ENCODE results near the gene ALOX5AP. TPM values are rescaled to one million over a fixed set of nuclear protein-coding genes. Genes with fewer than 3 reads are reported as not detected.

The ALOX5AP gene
- 10 to 100 TPM; 11.6 to 24.8 (median 21.6) TPM for total RNA-seq
- polyA plus RNA-seq, result 10 to 100 TPM; 13.2 to 65.0 (median 25.6) TPM

DNA sequence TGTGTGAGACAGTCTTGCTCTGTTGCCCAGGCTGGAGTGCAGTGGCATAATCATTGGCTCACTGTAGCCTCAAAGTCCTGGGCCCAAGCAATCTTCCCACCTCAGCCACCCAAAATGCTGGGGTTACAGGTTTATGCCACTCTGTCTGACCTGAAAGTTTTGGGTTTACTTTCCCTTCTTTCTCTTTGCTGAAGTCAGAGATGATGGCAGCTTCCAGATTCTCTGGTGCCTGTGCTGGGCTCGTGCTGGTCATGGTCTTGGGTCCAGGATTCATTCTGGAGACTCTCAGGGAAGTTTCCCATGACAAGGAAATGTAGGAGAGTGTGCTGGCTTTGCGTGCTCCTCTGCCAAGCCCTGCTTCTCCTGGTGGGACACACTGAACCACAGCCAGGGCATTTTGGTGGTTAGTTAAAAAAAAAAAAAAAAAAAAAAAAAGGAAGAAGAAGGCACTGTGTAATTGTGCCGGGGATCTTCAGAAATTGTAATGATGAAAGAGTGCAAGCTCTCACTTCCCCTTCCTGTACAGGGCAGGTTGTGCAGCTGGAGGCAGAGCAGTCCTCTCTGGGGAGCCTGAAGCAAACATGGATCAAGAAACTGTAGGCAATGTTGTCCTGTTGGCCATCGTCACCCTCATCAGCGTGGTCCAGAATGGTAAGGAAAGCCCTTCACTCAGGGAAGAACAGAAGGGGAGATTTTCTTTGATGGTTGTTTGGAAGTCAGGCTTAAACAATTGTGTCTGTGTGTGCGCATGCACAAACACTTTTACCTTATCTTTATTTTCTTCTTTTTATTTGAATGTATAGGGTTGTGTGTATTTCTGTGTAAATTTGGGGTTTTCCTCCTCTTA, at the start of gene ALOX5AP:
Gene ALOX5AP, plus strand, starts transcription at position 519 of the 847 bp plus-strand sequence. Its CDS starts 63 bp downstream, at position 582.
- intact Hi-C loops (cut with DNase I), result no loop called here
- Histone ChIP-seq H3K9me3 (no peaks in the 10 kb centered on the region), H3K4me1 (peaks cover 0 to 4% (median 0%) of the 10 kb centered on the region in 4 donors), H3K27me3 (peaks cover 0 to 4% (median 0%) of the 10 kb centered on the region in 3 donors), H3K4me3 (peak within 1 kb of the TSS in 2 of 4 donors; percentile 13 to 30), H3K36me3 (no peaks in the 10 kb centered on the region), H3K27ac (peak within 1 kb of the TSS in 2 of 4 donors; percentile 12 to 20)
- no peak for DNase-seq
- peak in 2 of 4 donors; percentile 33 to 40 for TF ChIP-seq POLR2AphosphoS5 (IDR thresholded peaks at IDR 0.05)
- TF ChIP-seq POLR2A (IDR thresholded peaks at IDR 0.05), result no peak
- WGBS, 2 donors, result 55 to 81% methylated on average over 6 of the region's 6 CpGs

DNA sequence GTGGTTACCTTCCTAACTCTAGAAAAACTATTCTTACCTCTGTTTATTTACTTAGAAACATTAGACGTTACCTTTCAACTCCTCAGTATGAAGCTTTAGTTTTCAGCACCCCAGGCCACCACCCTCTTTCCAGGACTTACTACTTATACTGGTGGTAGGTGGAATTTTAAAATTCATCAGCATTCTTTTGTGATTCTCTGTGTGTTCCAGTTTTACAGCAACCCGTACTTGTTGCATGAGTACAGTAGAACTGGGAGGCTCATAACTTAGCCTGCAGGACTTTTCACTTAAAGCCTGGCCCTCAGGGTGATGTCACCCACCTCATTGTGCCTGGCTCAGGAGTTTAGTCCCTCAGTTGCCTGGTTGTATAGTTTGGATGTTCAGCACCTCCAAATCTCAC, 49.4 kb upstream of the ALOX5AP start:
- Histone ChIP-seq H3K36me3 (no peaks in the 10 kb centered on the region), H3K4me3 (no peak overlapping the region), H3K27ac (no peak overlapping the region), H3K9me3 (no peaks in the 10 kb centered on the region), H3K27me3 (no peaks in the 10 kb centered on the region), H3K4me1 (peaks cover 0 to 19% (median 12%) of the 10 kb centered on the region in 4 donors)
- no peak for DNase-seq
- TF ChIP-seq POLR2A (IDR thresholded peaks at IDR 0.05) (no peak), POLR2AphosphoS5 (IDR thresholded peaks at IDR 0.05) (no peak), EP300 (IDR thresholded peaks at IDR 0.05) (no peak)
- TF ChIP-seq, protein P1, sequence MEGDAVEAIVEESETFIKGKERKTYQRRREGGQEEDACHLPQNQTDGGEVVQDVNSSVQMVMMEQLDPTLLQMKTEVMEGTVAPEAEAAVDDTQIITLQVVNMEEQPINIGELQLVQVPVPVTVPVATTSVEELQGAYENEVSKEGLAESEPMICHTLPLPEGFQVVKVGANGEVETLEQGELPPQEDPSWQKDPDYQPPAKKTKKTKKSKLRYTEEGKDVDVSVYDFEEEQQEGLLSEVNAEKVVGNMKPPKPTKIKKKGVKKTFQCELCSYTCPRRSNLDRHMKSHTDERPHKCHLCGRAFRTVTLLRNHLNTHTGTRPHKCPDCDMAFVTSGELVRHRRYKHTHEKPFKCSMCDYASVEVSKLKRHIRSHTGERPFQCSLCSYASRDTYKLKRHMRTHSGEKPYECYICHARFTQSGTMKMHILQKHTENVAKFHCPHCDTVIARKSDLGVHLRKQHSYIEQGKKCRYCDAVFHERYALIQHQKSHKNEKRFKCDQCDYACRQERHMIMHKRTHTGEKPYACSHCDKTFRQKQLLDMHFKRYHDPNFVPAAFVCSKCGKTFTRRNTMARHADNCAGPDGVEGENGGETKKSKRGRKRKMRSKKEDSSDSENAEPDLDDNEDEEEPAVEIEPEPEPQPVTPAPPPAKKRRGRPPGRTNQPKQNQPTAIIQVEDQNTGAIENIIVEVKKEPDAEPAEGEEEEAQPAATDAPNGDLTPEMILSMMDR (IDR thresholded peaks at IDR 0.05), result no peak
- 49 to 82% methylated on average over 2 of the region's 2 CpGs for WGBS, 2 donors
- intact Hi-C loops (cut with DNase I), result loop anchor here (5.0 kb wide), 1 partner anchor 111 kb away; no protein-coding TSS in a partner anchor

DNA sequence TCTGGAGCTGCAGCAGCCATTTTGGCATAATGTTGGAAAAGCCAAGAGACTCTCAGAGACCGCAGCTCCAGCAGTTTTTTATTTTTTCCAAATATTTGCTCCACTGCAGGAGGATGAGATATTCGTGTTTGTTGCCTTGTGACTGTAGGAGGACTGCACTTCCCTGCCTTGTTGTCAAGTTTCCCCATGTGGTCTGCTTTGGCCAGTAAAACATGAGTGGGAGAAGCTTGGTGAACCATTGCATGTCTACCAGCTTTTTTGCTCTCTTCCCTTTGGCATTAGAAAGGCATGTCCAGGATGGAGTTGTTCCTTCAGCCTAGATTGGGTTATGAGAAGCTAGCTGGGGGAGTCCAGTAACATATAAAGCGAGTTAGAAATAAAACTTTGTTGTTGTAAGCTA, 47.7 kb upstream of the ALOX5AP start:
- no peak overlapping the region for H3K4me3 ChIP-seq
- H3K36me3 ChIP-seq, result no peaks in the 10 kb centered on the region
- peaks cover 0 to 12% (median 2%) of the 10 kb centered on the region in 4 donors for H3K4me1 ChIP-seq
- no peak overlapping the region for H3K27ac ChIP-seq
- intact Hi-C loops (cut with DNase I), result loop anchor here (5.0 kb wide), 1 partner anchor 110 kb away; no protein-coding TSS in a partner anchor
- DNase-seq, result no peak
- 93 to 96% methylated on average over 3 of the region's 3 CpGs for WGBS, 2 donors
- H3K9me3 ChIP-seq, result no peaks in the 10 kb centered on the region
- no peaks in the 10 kb centered on the region for H3K27me3 ChIP-seq
- no peak for TF ChIP-seq POLR2AphosphoS5 (IDR thresholded peaks at IDR 0.05)
- TF ChIP-seq POLR2A (IDR thresholded peaks at IDR 0.05), result no peak
- no peak for TF ChIP-seq EP300 (IDR thresholded peaks at IDR 0.05)
- TF ChIP-seq, protein P1 (IDR thresholded peaks at IDR 0.05), result no peak

DNA sequence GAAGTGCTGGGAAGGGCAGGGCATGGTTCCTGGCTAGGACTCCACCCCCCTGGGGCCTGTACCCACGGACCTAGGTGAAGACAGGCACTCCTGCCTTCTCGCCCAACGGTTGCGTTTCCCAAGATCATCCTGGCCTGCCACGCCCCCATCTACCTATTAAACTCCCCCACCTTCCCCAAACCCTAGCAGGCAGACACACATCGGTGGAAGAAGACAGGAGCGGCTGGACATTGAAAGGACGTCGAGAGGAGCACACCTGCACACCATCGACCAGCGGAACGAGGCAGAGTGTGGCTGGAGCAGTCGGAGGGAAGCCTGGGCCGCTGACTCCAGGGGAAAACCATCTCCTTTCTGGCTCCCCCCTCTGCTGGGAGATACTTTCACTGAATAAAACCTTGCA, 45.6 kb upstream of the ALOX5AP start:
- Histone ChIP-seq H3K9me3 (no peaks in the 10 kb centered on the region), H3K4me1 (peaks cover 0 to 12% (median 2%) of the 10 kb centered on the region in 4 donors), H3K36me3 (no peaks in the 10 kb centered on the region), H3K4me3 (peak overlapping the region in 1 of 4 donors; percentile 51), H3K27ac (peak overlapping the region; percentile 44 to 73 (median 58)), H3K27me3 (no peaks in the 10 kb centered on the region)
- TF ChIP-seq POLR2A (IDR thresholded peaks at IDR 0.05), result no peak
- TF ChIP-seq EP300 (IDR thresholded peaks at IDR 0.05), result no peak
- TF ChIP-seq POLR2AphosphoS5 (IDR thresholded peaks at IDR 0.05), result no peak
- TF ChIP-seq, protein P1 (IDR thresholded peaks at IDR 0.05), result no peak
- intact Hi-C loops (cut with DNase I), result loop anchor here (5.0 kb wide), 1 partner anchor 108 kb away; no protein-coding TSS in a partner anchor
- 89 to 91% methylated on average over 14 of the region's 14 CpGs for WGBS, 2 donors
- DNase-seq, result no peak

All from sigmoid colon (tissue), 7 donors.